GM19035 (cell line): ENCODE measurements around the gene MIOS.
"Not testable (repeated sequence)": the region's sequence is repeated elsewhere in the genome, so short reads cannot be mapped to it uniquely, and the experiment has no call there.

ENCODE experiments used
- ATAC-seq: cut with Tn5 transposase; IDR thresholded peaks from one replicate; pipeline ENCODE4 v1.9.1; 2021; ENCODE audit not compliant: unreplicated experiment

Gene MIOS

DNA sequence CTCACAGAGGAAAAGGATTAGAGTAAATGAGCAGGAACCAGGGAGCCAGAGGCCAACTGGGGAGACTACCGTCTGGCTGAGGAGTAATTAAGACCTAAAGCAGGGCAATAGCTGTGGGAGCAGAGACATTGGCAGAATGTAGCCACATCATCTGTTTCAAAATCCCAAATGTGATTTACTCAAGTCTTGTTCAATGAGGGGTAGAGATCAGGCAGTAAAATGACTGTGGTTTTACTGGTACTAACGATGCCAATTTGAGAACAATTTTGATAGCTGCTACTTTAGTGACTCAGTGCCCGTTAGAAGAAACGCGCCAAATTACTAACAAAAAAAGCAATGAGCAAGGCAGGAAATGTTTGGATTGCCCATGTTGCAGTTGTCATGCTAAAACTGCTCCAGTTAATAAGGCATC, 12.7 kb upstream of the MIOS start:
- no peak for ATAC-seq

DNA sequence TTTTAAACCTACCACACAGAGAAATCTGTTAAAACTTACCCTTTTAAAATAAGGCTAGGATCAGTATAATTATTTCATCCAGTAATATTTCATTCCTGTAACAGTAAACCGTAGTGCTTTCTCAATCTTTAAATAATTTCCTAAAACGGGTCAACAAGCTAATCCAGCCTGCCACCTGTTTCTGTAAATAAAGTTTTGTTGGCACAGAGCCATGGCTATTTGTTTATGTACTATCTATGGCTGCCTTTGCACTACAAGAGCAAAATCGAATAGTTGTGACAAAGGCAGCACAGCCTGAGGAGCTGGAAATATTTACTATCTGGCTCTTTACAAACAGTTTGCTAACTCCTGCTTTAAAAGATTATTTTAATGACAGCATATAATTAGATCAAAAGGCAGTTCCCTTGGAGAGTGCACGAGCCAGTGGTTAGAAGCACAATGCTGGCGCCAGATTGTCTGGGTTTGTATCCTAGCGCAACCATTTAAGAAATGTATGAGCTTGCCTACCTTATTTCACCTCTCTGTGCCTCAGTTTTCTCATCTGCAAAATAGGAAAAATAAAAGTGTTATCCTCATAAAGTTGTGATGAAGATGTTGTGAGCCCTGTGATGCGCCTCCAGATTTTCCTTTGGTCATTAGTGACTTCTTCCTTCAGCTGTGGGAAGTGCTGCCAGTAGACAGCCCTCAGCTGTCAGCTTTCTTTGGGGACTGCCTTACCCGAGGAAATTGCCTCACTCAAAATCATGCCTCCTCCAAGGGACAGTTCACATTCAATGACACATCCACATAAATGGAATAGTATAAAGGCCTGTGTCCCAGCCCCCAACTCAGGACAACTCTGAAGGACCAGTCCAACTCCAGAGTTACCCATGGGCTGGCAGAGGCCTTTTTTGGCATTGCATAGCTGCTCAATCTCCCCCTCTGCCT, 11.8 kb upstream of the MIOS start:
- no peak for ATAC-seq

DNA sequence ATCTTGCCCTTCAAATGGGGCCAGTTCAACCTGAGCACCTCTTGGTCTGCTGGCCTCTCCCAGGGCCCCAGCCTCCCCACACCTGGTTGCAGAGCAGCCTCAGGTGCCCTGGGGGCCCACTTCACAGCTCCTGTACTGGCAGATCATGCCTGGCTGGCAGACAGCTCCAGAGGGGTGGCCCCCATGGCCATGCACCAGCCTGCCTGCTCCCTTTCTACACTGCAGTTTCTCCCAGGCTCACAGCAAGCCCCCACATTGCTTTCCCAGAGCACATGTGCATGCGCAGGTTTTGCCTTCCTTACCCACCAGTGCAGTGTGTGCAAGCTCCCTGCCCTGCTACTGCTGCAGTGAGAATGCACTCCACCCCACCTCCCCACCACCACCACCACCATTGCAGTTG, 9.8 kb upstream of the MIOS start:
- no peak for ATAC-seq

DNA sequence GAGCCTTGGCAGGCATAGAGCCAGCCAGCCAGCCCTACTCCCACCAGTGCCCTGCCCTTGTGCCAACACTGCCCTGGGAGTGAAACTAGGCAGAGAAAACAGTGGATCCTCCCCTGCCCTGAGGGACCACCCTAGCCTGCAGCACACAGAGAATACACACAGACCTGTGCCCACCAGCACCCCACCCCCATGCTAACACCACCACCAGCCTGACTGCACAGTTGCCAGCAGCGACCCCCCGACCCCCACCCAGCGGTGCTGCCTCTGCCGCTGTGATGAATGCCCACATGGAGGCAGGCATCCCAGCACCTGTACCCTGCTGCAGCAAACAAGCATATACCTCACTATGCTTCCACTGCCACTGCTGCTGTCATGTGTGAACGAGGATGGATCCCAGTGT, 9.4 kb upstream of the MIOS start:
- no peak for ATAC-seq

DNA sequence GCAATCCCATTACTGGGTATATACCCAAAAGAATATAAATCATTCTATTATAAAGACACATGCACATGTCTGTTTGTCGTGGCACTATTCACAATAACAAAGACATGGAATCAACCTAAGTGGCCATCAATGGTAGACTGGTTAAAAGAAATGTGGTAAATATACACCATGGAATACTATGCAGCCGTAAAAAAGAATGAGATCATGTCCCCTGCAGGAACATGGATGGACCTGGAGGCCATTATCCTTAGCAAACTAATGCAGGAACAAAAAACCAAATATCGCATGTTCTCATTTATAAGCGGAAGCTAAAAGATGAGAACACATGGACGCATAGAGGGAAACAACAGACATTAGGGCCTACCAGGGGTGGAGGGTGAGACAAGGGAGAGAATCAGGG, 5.1 kb upstream of the MIOS start:
- not testable (repeated sequence) for ATAC-seq

DNA sequence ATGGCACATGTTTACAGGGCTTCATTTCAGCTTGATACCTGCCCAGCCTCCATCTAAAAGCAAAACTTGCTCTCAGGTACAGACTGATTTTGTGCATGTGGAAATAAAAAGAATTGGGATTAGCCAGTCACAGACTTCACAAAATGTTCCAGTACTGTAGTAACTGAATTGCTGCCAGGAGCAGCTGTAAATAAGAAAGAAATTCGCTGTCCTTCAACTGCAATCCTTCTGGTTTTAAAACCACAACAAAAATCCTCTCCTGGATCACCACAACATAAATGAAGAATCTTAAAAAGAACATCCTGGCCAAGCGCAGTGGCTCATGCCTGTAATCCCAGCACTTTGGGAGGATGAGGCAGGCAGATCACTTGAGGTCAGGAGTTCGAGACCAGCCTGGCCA, 3.9 kb upstream of the MIOS start:
- no peak for ATAC-seq

DNA sequence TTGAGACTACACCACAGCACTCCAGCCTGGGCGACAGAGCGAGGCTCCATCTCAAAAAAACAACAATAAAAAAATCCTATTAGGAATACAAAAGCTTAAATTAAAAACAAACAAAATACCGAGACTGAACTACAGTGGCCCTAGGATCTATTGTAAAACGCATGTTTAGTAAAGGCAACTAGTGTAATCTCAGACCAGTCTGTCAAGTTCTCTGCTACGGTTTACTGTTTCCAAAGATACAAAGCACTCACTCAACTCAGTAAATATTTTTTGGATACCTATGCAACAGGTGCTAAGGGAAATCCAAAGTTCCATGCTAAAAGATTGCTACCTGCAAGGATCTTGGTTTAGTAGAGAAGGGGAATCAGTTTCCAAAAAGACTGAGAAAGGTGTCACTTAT, 3.4 kb upstream of the MIOS start:
- no peak for ATAC-seq

DNA sequence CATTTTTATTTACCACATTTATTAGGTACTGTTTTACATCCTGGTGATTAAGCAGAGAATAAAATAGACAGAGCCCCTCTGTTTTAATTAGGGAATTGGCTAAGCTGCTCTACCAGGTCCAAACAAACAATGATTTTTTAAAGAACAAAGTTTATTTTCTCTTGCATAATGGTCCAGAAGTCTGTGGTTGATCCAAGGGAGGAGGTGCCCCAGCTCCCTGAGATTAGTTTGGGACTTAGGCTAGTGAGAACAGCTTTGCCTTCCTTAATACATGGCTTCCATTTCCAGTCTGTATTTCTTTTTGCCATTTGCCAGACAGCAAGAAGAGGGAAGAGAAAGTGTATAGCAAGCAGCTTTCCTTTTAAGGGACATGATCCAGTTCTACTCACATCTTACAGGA, 2.9 kb upstream of the MIOS start:
- no peak for ATAC-seq

DNA sequence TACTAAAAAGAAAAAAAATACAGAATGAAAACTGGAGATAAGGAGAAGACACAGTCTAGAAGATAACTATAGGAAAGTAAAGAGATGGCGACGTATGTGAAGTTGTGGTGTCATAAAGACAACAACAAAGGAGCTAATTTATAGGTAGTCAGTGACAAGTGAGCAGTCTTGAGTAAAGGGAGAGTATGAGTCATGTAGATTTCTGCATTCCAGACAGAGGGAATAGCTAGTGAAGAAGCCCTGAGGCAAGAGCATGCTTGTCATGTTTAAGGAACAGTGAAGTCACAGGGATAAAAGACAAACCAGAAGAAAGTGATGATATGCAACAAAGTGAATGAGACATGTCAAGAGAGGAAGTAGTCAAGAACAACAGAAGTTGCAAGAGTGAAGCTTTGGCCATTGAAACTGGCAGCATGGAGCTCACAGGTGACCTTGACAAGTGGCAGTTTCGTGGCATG, 2.3 kb upstream of the MIOS start:
- ATAC-seq, result no peak

DNA sequence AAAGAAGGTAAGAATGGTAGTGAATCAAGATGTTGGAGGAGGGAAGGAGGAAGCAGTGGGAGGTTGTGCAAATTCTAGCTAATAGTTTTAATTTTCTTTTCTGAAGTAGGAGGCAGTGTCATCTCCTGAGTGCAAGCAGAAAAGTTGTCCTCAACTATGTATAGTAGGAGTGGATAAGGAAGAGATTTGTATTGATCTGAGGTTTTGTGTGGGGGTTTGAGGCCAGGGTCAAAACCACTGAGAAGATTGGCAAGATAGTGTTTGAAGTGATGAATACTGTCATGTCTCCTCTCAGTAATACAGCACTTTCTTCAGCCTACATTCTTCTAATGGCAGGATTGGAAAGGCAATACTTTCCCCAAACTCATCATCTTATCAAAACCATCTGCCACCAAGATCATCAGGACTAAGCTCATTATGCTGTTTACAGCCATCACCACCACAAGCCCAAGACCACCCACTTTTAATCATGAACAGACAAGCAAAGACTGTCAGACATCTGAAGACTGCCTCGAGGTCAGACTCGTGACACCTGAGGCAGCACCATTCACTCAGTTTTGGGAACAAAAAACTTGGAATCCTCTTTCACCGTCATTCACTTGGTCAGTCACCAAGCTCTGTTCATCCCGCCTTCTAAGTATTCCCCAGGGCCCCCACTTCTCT, 1.5 kb upstream of the MIOS start:
- ATAC-seq, result no peak

DNA sequence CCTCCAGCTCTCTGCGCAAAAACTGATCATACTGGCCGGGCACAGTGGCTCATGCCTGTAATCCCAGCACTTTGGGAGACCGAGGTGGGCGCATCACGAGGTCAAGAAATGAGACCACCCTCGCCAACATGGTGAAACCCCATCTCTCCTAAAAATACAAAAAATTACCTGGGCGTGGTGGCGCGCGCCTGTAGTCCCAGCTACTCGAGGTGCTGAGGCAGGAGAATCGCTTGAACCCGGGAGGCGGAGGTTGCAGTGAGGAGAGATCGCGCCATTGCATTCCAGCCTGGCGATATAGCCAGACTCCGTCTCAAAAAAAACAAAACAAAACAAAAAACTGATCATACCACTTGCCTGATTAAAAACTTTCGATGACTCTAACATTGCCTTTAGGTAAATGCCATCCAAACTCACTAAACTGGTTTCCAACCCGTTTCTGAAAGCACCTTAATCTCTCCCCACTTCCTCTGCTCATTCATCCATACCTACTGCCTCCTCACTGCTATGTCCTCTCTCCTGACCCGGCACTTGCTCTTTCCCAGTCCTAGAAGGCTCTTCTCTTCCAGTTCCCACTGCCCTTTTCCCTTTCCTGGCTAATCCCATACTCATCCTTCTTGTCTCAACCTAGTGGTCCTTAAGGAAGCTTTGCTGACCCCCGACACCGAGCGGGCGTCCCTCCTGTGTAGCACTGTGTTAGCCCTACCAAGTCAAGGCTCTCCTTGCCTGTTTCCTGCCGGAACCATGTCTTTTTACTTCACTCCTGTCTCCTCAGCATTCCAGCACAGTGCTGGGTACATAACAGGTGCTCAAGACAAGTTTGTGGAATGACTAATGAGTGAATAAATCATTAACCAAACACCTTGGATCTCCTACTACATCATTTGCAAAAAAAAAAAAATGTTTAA, 686 bp upstream of the MIOS start:
- peak; percentile 1 for ATAC-seq

DNA sequence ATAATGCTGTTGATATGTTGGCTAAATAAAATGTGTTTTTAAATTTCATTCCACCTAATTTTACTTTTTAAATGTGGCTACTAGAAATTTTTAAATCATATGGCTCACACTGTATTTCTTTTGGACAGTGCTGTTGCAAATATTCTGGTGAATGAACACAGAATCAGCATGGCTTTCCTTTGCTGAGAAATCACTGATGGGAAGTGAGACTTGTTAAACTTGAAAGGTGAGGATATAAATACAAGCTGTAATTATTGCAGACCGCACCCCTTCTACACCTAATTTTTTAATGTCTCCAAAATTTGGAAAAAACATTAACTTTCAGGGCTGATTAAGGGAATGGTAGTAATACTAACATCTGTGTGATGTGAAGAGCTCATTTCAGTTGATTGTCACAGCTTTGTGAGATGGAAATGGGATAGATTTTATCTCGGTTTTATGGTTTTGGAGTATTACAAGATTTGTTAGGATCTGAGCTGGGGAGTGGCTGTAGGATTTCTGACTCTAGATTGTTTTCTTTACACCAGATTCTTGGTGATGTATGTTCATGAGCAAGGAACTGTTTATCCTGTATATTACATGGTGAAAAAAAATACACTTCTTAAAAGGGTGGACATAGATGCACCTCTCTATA, 1.3 kb downstream of the MIOS start:
- no peak for ATAC-seq

DNA sequence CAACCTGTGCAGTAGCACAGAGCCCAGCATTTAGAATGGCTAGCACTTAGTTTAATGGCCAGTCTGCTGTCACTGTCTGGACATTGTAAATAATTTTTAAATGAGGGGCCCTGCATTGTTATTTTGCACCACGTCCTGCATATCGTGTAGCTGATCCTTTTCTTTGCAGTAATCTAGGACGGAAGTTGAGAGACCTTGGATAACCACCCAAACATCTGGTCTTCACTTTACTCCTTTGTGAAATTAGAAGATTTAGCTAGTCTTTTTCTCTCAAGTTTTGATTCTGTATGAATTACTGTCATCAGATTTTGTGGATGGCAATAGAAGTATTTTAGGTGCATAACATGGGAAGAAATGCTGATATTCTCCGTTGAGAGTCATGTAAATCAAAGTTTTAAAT, 1.9 kb downstream of the MIOS start:
- ATAC-seq, result no peak

DNA sequence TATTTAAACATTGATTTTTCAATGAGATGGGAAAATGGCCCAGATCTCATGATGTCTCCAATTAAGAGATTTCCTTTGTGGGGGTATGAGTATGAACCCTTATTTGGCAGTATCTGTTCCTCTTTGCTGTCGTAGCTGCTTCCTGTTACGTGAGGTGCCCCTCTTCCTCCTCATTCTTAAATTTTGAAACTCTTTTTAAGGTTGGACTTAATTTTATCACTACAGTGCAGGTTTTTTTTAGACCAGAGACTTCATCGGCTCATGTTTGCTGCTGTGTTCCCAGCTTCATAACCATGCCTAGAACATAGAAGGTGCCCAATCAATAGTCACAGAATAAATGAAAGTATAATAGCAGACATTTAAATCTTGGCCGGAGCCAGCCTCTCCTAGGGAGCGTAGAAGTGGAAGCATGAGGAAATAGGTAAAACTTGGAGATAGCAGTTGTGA, 2.4 kb downstream of the MIOS start:
- peak; percentile 36 for ATAC-seq

DNA sequence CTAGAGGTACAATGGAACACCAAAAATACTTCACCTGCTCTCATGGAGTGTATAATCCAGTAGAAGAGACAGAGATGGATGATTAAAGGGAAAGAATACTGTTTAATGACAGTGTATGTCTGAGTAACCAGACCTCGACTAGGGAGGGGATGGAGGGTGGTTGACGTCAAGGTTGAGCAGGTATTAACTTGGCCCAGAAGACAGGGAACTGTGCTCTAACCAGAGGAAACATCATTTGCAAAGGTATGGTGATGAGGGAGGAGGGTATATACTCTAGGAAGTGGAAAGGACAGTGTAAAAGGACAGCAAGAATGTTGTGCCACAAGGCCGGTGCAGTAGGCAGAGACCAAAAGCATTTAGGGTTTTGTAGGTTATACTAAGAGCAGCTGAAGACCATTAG, 2.9 kb downstream of the MIOS start:
- no peak for ATAC-seq

DNA sequence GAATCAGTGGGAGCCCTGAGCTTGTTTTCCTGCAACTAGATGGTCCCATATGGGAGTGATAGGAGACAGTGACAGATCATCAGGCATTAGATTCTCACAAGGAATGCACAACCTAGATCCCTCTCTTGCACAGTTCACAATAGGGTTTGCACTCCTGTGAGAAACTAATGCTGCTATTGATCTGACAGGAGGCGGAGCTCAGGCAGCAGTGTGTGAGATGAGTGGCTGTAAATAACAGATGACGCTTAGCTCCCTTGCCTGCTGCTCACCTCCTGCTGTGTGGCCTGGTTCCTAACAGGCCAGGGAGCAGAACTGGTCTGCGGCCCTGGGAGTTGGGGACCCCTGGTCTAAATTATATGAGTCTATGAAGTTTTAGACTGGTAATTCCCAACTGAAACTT, 3.9 kb downstream of the MIOS start:
- ATAC-seq, result no peak

DNA sequence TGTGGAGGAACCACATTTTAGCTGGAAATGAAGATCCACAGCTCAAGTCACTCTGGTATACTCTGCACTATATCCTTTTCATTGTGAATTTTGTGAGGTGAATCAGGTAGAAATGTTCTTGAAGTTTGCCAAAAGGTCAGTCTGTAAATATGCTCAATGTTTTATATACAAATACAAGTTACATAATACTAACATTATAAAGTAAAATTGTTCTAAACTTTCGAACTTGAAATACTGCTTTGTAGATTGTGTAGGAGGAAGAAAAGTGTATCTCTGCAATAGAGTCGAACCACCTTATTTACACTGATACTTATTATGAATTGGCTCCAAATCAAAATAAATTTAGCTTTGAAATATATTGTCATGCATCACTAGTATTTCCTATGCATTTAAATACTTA, 7.0 kb downstream of the MIOS start:
- ATAC-seq, result no peak

DNA sequence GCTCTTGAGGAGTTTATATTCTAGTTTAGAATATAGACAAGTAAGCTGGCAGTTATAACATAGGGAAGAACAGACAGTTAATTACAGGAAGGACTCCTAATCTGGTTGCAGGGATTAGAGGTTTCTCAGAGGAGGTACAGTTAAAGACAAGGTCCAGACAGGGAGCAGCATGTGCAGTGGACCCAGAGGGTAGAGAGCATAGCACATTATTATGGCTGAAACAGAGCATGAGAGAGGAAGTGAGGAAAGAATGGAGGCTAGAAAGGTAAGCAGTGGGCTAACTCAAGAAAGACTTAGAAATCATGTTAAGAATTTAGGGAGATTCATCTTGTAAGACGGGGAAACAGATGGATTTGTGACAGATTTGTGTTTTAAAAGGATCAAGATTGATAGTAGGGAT, 9.7 kb downstream of the MIOS start:
- ATAC-seq, result no peak

DNA sequence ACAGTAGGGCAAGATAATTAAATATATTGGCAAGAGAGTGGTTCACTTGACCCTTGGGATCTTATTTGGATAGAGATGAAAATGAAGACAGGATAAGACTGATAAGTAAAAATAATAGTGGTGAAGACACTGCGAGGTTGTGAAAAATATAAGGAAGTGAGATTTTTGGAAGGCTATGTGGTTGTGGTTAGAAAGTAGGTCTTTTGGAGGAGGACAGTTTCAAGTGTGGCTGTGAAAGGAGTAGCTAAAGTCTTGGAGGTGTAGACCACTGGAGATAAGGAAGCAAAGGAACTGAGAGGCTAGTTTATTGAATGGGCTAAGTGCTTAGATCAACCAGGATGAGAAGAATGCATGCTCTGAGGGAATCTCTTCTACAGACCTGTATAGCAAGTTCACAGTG, 11.2 kb downstream of the MIOS start:
- ATAC-seq, result no peak

DNA sequence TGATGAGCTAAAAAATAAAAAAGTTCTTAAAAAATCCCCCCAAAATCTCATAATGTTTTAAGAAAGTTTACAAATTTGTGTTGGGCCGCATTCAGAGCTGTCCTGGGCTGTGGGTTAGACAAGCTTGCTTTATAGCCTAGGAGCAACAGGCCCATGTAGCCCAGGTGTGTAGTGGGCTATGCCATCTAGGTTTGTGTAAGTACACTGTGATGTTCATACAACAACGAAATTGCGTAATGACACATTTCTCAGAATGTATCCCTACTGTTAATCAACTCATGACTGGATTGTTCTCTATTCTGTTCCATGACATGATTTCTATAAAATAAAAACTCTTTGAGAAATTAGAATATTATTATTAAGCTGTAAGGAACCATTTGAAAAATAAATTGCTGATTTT, 13.0 kb downstream of the MIOS start:
- ATAC-seq, result no peak
